SK-N-SH treated with all-trans-retinoic acid at 6 μM for 48 hours (cell line): ENCODE measurements around the gene RWDD1.

ENCODE experiments used
- CSDC2 ChIP-seq: fragments of 250-450 bp; sonication (Bioruptor Pico); IDR thresholded peaks from 2 replicates; pipeline ENCODE4 v1.5.0; 2020; ENCODE audit warnings: mild to moderate bottlenecking, moderate library complexity
- ESRRG ChIP-seq: fragments of 250-450 bp; sonication (Bioruptor Pico); IDR thresholded peaks from 2 replicates; pipeline ENCODE4 v1.6.1; 2021; ENCODE audit warnings: mild to moderate bottlenecking
- OSR1 ChIP-seq: fragments of 250-450 bp; sonication (Bioruptor Pico); IDR thresholded peaks from 2 replicates; pipeline ENCODE4 v1.8.0; 2022; ENCODE audit warnings: moderate library complexity, mild to moderate bottlenecking, inconsistent platforms
- PPARA ChIP-seq: fragments of 250-450 bp; sonication (Bioruptor Pico); IDR thresholded peaks from 2 replicates; pipeline ENCODE4 v1.5.0; 2020; ENCODE audit warnings: mild to moderate bottlenecking, borderline replicate concordance
- TOX ChIP-seq: fragments of 250-450 bp; sonication (Bioruptor Pico); IDR thresholded peaks from 2 replicates; pipeline ENCODE4 v1.8.0; 2021; ENCODE audit warnings: mild to moderate bottlenecking, moderate library complexity, borderline replicate concordance
- TF ChIP-seq, protein P1 (sequence below): fragments of 250-450 bp; sonication (Bioruptor Pico); IDR thresholded peaks from 2 replicates; pipeline ENCODE4 v1.8.0; 2020; ENCODE audit warnings: mild to moderate bottlenecking, moderate library complexity, borderline replicate concordance
- TF ChIP-seq, protein P2 (sequence below): fragments of 250-450 bp; sonication (Bioruptor Pico); IDR thresholded peaks from 2 replicates; pipeline ENCODE4 v1.8.0; 2021; ENCODE audit warnings: low read depth, mild to moderate bottlenecking, moderate library complexity, borderline replicate concordance
- TF ChIP-seq, protein P3 (sequence below): fragments of 250-450 bp; sonication (Bioruptor Pico); IDR thresholded peaks from 2 replicates; pipeline ENCODE4 v1.5.0; 2020; ENCODE audit warnings: mild to moderate bottlenecking, moderate library complexity
- TF ChIP-seq, protein P4 (sequence below): fragments of 250-450 bp; sonication (Bioruptor Pico); IDR thresholded peaks from 2 replicates; pipeline ENCODE4 v1.5.1; 2021; ENCODE audit warnings: mild to moderate bottlenecking, moderate library complexity

DNA sequence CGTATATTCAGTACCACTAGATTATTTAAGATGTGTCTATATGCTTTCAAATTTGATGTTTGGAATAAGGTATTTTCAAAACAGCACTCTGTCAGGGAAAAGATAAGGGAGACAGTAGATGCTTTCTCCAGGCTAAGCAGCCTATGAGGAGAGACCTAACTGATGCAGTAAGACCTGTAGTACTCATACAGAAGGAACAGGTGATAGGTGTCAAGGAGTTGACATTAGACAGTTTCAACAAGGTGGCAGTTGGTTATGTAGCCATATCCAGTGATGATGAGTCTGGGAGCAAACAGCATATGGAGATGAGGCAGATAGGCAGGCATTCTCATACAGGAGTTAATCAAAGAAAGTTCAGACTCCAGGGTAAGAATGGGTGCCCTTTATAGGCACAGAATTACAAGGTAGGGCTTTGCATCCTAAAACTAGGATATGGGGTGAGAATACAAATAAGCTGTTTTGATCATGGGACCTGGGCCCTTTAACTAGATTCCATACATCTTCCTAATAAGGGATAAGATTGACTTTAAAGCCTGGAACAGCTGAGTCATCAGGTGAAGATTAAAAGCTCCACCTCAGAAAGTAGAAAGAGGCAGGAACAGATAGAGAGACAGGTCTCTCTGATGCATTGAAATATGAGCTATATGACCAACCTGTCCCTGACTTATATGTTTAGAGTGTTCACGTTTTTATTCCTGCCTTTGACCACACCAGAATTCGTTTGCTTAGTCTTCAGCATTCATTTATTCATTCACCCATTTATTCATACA, 52.9 kb downstream of the RWDD1 start:
- TF ChIP-seq CSDC2 (CRISPR knock-in tag): no peak
- TF ChIP-seq, protein P1, sequence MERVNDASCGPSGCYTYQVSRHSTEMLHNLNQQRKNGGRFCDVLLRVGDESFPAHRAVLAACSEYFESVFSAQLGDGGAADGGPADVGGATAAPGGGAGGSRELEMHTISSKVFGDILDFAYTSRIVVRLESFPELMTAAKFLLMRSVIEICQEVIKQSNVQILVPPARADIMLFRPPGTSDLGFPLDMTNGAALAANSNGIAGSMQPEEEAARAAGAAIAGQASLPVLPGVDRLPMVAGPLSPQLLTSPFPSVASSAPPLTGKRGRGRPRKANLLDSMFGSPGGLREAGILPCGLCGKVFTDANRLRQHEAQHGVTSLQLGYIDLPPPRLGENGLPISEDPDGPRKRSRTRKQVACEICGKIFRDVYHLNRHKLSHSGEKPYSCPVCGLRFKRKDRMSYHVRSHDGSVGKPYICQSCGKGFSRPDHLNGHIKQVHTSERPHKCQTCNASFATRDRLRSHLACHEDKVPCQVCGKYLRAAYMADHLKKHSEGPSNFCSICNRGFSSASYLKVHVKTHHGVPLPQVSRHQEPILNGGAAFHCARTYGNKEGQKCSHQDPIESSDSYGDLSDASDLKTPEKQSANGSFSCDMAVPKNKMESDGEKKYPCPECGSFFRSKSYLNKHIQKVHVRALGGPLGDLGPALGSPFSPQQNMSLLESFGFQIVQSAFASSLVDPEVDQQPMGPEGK (CRISPR knock-in tag): no peak
- TF ChIP-seq, protein P2, sequence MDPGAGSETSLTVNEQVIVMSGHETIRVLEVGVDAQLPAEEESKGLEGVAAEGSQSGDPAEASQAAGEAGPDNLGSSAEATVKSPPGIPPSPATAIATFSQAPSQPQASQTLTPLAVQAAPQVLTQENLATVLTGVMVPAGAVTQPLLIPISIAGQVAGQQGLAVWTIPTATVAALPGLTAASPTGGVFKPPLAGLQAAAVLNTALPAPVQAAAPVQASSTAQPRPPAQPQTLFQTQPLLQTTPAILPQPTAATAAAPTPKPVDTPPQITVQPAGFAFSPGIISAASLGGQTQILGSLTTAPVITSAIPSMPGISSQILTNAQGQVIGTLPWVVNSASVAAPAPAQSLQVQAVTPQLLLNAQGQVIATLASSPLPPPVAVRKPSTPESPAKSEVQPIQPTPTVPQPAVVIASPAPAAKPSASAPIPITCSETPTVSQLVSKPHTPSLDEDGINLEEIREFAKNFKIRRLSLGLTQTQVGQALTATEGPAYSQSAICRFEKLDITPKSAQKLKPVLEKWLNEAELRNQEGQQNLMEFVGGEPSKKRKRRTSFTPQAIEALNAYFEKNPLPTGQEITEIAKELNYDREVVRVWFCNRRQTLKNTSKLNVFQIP (CRISPR knock-in tag): no peak
- TF ChIP-seq PPARA (CRISPR knock-in tag): no peak
- TF ChIP-seq TOX (CRISPR knock-in tag): no peak
- no peak for TF ChIP-seq OSR1 (CRISPR knock-in tag)
- no peak for TF ChIP-seq ESRRG (CRISPR knock-in tag)
- TF ChIP-seq, protein P3, sequence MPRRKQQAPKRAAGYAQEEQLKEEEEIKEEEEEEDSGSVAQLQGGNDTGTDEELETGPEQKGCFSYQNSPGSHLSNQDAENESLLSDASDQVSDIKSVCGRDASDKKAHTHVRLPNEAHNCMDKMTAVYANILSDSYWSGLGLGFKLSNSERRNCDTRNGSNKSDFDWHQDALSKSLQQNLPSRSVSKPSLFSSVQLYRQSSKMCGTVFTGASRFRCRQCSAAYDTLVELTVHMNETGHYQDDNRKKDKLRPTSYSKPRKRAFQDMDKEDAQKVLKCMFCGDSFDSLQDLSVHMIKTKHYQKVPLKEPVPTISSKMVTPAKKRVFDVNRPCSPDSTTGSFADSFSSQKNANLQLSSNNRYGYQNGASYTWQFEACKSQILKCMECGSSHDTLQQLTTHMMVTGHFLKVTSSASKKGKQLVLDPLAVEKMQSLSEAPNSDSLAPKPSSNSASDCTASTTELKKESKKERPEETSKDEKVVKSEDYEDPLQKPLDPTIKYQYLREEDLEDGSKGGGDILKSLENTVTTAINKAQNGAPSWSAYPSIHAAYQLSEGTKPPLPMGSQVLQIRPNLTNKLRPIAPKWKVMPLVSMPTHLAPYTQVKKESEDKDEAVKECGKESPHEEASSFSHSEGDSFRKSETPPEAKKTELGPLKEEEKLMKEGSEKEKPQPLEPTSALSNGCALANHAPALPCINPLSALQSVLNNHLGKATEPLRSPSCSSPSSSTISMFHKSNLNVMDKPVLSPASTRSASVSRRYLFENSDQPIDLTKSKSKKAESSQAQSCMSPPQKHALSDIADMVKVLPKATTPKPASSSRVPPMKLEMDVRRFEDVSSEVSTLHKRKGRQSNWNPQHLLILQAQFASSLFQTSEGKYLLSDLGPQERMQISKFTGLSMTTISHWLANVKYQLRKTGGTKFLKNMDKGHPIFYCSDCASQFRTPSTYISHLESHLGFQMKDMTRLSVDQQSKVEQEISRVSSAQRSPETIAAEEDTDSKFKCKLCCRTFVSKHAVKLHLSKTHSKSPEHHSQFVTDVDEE (CRISPR knock-in tag): no peak
- TF ChIP-seq, protein P4, sequence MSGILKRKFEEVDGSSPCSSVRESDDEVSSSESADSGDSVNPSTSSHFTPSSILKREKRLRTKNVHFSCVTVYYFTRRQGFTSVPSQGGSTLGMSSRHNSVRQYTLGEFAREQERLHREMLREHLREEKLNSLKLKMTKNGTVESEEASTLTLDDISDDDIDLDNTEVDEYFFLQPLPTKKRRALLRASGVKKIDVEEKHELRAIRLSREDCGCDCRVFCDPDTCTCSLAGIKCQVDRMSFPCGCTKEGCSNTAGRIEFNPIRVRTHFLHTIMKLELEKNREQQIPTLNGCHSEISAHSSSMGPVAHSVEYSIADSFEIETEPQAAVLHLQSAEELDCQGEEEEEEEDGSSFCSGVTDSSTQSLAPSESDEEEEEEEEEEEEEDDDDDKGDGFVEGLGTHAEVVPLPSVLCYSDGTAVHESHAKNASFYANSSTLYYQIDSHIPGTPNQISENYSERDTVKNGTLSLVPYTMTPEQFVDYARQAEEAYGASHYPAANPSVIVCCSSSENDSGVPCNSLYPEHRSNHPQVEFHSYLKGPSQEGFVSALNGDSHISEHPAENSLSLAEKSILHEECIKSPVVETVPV (CRISPR knock-in tag): no peak
